ENCODE measurements around the gene HTR3E.
"Not testable (repeated sequence)": the region's sequence is repeated elsewhere in the genome, so short reads cannot be mapped to it uniquely, and the experiment has no call there.

HTR3E gene

DNA sequence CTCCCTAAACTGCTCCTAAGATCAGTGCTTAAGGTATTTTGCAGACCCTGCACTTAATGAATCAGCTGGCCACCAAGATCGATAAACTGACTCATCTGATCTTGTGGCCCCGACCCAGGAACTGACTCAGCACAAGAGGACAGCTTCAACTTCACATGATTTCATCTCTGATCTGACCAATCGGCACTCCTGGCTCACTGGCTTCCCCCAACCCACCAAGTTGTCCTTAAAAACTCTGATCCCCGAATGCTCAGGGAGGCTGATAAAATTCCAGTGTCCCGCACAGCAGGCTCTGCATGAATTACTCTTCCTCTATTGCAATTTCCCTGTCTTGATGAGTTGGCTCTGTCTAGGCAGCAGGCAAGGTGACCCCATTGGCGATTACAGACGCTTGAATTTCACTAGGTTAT lies 13.5 kb downstream of the HTR3E start:
- no peak for DNase-seq (ENCODE audit: low read depth)

DNA sequence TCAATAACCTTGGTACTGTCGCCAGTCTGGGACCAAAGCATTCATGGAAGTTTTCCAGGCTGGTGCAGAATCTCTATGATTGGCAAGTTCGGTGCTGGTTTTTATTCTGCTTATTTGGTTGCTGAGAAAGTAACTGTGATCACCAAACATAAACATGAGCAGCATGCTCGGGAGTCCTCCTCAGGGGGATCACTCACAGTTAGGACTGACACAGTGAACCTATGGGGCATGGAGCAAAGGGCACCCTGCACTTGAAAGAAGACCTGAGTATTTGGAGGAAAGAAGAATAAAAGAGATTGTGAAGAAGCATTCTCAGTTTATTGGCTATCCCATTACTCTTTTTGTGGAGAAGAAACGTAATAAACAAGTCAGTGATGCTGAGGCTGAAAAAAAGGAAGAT lies 19.2 kb downstream of the HTR3E start:
- no peak for DNase-seq (ENCODE audit: low read depth)

DNA sequence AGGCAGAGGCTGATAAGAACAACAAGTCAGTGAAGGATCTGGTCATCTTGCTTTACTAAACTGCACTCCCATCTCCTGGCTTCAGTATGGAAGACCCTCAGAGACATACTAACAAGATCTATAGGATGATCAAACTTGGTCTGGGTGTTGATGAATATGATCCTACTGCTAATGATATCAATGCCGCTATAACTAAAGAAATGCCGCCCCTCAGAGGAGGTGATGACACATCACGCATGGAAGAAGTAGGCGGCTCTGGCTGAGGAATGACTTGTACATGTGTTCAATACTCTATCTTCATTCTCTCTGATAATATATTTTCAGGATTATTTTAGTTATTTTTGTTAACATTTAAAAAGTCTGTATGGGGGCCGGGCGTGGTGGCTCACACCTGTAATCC lies 20.8 kb downstream of the HTR3E start:
- no peak for DNase-seq (ENCODE audit: low read depth)

DNA sequence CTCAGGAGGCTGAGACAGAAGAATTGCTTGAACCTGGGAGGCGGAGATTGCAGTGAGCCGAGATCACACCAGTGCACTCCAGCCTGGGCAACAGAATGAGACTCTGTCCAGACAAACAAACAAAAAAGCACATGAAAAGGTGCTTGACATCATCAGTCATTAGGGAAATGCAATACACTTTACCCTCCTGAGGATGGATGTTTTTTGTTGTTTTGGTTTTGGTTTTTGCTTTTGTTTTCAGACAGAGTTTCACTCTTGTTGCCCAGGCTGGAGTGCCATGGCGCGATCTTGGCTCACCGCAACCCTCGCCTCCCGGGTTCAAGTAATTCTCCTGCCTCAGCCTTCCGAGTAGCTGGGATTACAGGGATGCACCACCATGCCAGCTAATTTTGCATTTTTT lies 24.2 kb downstream of the HTR3E start:
- DNase-seq (ENCODE audit: low read depth): not testable (repeated sequence)

DNA sequence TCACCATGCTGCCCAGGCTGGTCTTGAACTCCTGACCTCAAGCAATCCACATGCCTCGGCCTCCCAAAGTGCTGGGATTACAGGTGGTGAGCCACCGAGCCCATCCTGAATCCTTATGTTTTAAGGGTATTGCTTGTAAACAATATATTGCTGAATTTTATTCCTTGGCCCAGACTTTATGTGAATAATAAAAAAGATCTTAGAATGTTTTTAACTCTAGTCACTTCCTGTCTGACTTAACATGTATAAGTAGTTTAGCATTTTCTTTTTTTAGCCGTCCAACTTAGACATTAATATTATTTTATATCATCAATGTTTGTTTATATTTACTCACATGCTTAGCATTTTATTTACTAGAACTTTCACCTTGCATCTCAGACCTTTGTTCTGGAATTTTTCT lies 29.1 kb downstream of the HTR3E start:
- no peak for DNase-seq (ENCODE audit: low read depth)

DNA sequence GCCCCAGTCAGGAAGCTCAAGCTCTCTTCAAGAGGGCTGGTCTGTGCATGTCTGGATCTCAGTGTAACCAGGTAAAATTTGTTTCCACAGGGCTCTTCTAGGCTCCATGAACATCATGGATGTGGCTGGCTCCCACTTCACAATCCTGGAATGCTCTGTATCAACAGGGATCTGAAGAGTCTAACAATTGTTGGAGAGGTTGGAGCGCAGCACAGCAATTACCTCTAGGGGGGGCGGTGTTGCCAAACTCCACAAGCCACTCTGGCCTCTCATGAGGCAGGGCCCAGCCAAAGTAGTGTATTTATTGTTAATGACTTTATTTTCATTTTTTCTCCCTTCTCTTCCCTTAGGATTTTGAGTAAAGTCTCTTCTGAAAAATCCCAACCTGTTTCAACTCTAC lies 32.1 kb downstream of the HTR3E start:
- DNase-seq (ENCODE audit: low read depth): no peak

DNA sequence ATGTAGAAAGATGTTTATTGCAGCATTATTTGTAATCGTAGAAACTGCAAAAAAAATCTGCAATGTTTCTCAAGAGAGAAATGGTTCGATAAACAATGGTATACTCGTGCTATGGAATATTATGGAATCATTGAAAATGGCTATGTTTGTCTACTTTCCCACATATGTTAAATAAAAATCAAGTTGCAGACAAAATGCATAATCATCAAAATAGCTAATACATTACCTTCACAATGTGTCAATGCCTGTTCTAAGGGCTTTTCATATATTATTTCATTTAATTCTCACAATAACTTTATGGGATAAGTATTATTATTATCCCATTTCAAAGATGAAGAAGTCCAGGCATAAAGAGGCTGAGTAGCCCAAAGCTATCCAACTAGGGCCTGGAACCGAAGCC lies 36.1 kb downstream of the HTR3E start:
- DNase-seq (ENCODE audit: low read depth): no peak

DNA sequence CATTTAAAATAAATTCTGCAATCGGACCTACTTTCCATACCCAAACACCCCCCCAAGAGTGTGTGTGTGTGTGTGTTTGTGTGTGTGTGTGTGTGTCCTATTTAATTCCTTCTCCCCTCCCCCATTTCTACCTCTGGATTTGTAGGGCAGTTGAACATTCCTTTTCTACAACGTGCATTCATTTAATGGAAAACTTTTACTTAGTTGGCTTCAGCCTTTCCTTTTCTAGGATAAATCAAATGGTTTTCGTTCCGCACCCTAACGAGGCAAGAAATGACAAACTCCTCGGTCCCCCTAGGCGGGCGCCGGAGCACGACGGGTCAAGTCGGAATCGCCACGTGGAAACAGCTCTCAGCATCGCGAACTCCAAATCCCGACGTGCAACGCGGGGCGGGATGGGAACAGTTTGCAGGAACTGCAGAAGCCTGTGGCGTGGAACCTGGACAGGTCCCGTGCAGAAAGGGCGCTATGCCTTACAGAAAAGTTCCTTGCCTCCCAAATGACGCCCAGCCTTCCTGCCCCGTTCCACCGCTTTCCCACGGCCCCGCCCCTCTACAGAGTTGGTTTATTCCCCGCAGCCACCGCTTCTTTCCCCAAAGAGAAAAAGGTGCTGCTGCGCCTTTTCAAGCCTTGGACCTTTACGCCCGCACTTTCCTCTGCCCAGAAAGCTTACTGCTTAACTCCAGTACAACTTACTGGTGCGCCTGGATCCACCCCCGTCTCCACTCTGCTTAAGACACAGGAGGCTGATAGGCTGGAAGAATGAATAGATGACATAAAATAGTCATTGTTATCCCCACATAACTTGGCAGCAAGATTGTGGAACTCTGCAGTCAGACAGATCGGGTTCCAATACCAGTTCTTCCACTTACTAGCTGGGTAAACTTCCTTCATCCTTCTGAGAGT lies 37.2 kb downstream of the HTR3E start:
- peak; percentile 38 for DNase-seq (ENCODE audit: low read depth)

DNA sequence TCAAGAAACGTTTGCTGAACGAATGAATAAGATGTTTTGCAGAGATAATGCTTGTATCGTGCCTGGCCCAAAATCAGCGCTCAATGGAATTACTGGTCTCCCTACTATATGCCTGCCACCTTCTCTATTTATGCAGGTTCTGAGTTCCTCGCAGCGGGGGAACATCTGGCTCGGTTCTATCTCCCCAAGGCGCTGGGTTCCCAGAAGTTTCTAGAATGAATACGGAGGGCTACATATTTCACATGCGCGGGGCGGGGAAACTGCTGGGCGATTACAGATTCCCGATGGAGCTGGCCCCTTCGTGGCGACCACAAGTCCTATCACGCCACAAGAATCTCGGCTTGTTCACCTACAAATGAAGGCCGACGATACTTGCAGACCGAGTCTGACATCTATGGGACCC lies 37.9 kb downstream of the HTR3E start:
- no peak for DNase-seq (ENCODE audit: low read depth)

DNA sequence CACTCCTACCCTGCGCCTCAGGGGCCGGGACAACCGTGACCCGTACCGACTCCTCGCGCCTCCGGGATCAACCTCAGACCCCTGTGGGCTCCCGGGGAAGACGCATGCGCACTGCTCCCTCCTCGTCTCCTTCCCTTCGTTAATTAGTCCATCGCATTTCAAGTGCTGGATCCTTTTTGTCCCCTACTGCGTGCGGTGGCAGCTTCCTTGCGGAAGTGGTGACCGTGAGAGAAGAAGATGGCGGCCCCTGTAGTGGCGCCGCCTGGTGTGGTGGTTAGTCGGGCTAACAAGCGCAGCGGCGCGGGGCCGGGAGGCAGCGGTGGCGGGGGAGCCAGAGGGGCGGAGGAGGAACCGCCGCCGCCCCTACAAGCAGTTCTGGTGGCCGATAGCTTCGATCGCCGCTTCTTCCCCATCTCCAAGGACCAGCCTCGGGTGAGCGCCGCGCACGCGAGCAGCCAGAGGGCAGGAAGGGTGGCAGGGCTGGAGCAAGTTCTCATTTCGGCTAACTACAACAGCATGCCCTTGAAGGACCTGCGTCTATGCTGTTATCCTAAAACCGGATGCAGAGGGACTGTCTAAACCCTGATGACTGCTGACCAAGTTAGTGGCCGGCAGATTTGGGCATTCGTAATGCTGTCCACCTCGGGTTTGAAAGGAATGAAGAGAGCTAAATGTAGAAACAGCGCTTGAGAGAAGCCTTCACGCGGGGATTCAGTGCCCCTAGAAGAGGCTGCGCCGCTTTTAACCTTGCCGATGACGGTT lies 38.5 kb downstream of the HTR3E start, which contains the start of gene EIF2B5:
EIF2B5 (plus strand) TSS at position 210 of the 762 bp plus-strand sequence; CDS start at position 238, 28 bp downstream.
- DNase-seq (ENCODE audit: low read depth): peak; percentile 85

DNA sequence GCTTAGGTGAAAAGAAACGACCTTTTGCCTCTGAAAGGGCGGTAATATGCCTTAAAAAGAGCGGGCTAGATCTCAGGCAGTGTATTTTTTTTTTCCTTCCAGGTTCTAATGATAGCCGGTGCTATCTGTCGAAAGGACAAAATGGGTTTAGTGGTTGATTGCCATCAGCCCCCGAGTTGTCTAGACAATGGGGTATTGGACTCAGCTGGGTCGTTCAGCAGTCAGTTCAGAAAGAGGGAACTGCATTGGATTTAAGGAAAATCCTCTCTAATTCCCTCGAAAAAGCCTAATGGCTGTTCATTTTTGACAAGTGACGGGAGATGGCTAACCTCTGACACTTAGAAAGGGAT lies 39.0 kb downstream of the HTR3E start:
- DNase-seq (ENCODE audit: low read depth): no peak

DNA sequence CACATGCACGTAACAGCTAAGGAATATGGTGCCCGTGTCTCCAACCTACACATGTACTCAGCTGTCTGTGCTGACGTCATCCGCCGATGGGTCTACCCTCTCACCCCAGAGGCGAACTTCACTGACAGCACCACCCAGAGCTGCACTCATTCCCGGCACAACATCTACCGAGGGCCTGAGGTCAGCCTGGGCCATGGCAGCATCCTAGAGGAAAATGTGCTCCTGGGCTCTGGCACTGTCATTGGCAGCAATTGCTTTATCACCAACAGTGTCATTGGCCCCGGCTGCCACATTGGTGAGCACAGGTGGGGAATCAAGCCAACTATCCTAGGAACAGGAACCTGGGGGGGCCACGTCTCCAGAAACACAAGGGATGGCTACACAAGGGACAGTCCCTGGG lies 43.6 kb downstream of the HTR3E start:
- no peak for DNase-seq (ENCODE audit: low read depth)

DNA sequence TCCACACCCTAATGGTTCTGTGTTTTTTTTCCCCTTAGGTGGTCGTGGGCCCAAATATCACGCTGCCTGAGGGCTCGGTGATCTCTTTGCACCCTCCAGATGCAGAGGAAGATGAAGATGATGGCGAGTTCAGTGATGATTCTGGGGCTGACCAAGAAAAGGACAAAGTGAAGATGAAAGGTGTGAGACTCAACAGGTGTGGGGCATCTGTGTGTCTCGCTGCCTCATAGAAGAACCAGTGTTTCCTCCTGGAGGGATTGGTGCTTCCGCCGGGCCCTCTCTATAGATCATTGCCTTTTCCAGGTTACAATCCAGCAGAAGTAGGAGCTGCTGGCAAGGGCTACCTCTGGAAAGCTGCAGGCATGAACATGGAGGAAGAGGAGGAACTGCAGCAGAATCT lies 45.3 kb downstream of the HTR3E start:
- DNase-seq (ENCODE audit: low read depth): no peak

DNA sequence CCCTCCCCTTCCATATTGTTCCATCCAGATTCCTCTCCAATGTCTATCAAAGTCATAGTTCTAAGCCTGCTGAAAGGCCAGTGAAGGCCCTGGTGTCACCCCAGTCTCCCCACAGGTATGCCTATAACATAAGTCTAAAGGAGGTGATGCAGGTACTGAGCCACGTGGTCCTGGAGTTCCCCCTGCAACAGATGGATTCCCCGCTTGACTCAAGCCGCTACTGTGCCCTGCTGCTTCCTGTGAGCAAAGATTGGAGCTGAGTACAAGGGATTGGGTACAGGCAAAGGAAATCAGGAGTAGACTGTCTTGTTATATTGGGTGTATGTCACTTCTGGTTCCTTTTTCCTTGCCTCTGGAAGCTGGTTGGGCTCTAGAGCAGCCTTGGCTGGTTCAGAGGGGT lies 46.5 kb downstream of the HTR3E start:
- no peak for DNase-seq (ENCODE audit: low read depth)

DNA sequence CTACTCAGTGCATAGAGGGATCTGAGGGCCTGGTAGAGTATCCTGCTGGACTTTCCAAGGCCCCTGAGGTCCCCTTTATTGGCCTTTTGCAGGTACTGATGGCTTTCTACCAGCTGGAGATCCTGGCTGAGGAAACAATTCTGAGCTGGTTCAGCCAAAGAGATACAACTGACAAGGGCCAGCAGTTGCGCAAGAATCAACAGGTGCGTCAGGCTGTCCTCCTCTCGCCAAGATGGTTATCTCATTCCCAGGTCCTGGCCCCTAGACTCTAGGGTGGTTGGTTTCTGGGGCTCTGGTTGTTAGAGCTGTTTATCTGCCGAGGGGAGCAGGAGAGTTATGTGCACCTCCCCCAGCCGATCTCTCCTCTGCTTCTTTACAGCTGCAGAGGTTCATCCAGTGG lies 47.6 kb downstream of the HTR3E start:
- DNase-seq (ENCODE audit: low read depth): no peak

DNA sequence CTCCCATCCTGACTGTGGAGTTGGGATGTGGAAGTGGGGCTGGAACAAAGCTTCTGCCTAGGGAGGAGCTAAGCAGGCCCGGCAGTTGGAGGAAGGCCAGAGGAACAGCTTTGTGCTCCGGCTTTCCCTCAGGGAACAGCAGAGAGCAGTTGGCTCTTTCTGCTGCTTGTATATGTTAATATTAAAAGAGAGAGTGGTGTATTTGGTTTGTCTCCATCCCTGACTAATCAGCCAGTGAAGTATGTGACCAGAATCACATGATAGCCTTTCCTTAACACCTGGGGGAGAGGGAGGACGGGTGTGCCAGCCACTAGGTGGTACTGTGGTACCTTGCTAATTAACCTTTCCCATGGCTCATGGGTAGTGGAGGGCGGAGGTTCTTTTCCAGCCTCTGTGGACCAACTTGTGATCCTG lies 48.3 kb downstream of the HTR3E start:
- DNase-seq (ENCODE audit: low read depth): no peak

DNA sequence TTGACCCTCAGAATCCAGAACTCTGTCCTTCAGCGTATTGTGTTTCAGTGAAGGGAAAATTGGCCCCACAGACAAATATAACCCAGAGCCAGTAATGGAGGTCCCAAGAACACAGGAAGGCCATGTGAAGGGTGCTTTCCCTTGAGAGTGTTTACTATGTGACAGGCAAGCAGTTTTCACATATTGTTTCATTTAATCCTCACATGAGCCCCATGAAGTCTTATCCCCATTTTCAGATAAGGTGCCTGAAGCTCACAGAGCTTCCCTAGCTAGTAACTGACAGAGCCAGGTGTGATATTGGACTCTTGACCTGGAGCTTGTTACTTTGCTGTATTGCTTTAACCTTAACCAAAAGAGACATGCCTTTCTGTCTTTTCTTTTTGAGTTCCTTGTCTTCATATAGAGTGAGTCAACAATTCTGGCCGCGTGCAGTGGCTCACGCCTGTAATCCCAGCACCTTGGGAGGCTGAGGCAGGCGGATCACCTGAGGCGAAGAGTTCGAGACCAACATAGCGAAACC lies 48.9 kb downstream of the HTR3E start:
- no peak for DNase-seq (ENCODE audit: low read depth)

DNA sequence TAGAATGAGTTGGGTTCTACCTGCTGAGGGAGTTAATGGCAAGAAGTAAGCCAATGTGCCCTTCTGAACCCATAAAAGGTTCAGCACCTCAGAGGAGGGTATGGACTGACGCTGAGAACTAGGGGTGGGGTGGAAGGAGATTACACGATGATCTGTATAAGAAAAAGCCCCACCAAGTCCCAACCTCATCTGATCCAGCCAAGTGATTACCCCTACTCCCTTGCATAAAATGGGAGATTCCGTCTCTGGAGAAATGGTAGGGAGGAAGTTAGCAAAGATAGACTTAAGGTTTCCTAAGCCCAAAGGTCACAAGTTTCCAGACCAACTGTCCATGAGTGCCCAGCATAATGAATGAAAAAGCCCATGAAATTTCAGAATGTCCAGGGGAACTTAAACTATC lies 51.2 kb downstream of the HTR3E start:
- DNase-seq (ENCODE audit: low read depth): no peak

DNA sequence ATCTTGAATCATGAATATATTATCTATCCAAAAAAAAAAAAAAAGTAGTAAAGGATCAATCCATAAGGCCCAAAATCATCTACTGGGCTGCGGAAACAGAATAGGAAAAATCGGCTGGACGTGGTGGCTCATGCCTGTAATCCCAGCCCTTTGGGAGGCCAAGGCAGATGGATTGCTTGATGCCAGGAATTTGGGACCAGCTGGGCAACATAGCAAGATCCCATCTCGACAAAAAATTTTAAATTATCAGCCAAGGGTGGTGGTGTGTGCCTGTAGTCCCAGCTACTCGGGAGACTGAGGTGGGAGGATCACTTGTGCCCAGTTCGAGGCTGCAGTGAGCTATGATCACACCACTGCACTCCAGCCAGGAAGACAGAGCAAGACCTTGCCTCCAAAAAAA lies 52.3 kb downstream of the HTR3E start:
- no peak for DNase-seq (ENCODE audit: low read depth)

DNA sequence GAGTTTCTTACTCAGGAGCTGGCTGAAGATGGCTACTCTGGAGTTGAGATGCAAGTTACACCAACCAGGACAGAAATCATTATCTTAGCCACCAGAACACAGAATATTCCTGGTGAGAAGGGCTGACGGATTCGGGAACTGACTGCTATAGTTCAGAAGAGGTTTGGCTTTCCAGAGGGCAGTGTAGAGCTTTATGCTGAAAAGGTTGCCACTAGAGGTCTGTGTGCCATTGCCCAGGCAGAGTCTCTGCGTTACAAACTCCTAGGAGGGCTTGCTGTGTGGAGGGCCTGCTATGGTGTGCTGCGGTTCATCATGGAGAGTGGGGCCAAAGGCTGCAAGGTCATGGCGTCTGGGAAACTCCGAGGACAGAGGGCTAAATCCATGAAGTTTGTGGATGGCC lies 52.9 kb downstream of the HTR3E start:
- DNase-seq (ENCODE audit: low read depth): not testable (repeated sequence)

DNA sequence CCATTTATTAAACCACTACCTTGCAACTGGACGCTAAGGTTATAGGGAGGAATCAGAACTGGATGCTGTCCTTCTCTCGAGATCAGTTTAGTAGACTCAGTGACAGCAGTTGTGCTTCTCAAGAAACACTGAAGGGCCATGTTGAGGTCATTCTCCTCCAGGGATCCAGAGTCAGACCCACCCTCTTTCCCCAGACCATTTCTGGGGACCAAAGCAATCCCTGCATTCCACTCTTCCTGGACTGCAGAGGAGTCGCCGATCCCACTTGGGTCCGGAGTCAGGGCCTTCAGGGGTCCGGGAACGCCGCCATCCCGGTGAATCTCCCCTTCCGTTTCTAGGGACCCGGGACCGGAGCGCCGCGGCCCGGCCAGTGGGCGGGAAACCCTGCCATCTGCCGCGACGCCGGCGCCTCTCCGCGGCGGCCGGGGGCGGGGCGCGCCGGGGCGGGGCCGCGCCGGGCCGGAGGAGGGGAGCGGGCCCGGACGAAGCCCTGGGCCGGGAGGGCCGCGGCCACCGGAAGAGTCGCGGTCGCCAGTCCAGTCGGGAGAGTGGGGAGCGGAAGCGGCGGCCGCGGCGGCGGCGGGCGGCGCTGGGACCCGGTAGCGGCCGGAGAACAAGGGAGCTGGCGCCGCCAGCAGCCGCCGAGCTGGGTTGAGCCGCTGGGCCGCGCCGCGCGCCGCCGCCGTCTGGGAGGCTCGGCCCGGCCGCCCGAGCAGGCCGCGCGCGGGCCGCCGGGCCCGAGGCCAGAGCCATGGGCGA lies 58.2 kb downstream of the HTR3E start, which contains the start of gene DVL3:
DVL3 (plus strand) TSS at position 493 of the 759 bp plus-strand sequence; CDS start at position 752, 259 bp downstream.
- no peak for DNase-seq (ENCODE audit: low read depth)

Measured in GM04504 (cell line).